Keratinocyte (primary cell): Measurements from ENCODE around the gene GXYLT1.

Experiments
- EZH2 ChIP-seq: IDR thresholded peaks from one replicate; pipeline ENCODE4 v1.6.1; 2012; ENCODE audit warnings: inconsistent platforms, mild to moderate bottlenecking, low read length, moderate library complexity
- TF ChIP-seq, protein P1 (sequence below), 3 experiments: IDR thresholded peaks in 1 of 3; conservative IDR thresholded peaks in 1 of 3; optimal IDR thresholded peaks in 1 of 3; 2 replicates in 2 of 3; 3 replicates in 1 of 3; pipeline versions ENCODE3 to v1.5.1; 2011; ENCODE audit warnings: low read length in 3 of 3, mild to moderate bottlenecking in 3 of 3, moderate library complexity in 2 of 3, control low read depth in 1 of 3, inconsistent platforms in 1 of 3; ENCODE audit not compliant: insufficient read depth in 2 of 3; ENCODE audit errors: extremely low read depth in 1 of 3

DNA sequence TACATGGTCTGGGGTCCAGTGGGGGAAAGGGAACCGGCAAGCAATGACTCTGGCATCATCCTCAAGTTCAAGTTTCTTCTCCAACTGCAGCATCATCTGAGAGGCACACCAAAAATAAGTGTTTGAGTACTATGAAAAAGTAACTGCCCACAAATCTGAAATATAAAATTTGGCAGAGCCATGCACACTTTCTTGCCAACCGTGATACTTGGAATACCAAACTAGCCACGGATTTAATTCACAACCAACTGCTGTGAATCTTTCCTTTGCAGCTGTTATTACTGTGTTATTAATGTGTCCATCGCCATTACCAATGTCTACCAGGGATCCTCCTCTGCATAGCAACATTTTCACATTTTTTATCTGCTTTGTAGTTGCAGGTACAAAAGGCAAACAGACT, 74.6 kb downstream of the GXYLT1 start:
- TF ChIP-seq, protein P1, sequence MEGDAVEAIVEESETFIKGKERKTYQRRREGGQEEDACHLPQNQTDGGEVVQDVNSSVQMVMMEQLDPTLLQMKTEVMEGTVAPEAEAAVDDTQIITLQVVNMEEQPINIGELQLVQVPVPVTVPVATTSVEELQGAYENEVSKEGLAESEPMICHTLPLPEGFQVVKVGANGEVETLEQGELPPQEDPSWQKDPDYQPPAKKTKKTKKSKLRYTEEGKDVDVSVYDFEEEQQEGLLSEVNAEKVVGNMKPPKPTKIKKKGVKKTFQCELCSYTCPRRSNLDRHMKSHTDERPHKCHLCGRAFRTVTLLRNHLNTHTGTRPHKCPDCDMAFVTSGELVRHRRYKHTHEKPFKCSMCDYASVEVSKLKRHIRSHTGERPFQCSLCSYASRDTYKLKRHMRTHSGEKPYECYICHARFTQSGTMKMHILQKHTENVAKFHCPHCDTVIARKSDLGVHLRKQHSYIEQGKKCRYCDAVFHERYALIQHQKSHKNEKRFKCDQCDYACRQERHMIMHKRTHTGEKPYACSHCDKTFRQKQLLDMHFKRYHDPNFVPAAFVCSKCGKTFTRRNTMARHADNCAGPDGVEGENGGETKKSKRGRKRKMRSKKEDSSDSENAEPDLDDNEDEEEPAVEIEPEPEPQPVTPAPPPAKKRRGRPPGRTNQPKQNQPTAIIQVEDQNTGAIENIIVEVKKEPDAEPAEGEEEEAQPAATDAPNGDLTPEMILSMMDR (optimal IDR thresholded peaks at IDR 0.05 in 1 of 3, IDR thresholded peaks at IDR 0.05 in 1 of 3, conservative IDR thresholded peaks at IDR 0.05 in 1 of 3; ENCODE audit: extremely low read depth in 1 of 3, insufficient read depth in 2 of 3, low read length in 3 of 3) = no peak
- TF ChIP-seq EZH2 = no peak
